Effector memory CD8-positive, alpha-beta T cell (primary cell): ENCODE measurements around the gene ATAD3A.
"Not testable (repeated sequence)": the region's sequence is repeated elsewhere in the genome, so short reads cannot be mapped to it uniquely, and the experiment has no call there.

Source experiments
- ATAC-seq: fragments of 150-1000 bp; cut with Tn5 transposase; replicated peaks from 2 replicates; pipeline ENCODE4 v1.10.0; 2021; ENCODE audit warnings: mild to moderate bottlenecking, moderate library complexity
- DNase-seq, 3 experiments: peaks; one replicate each; pipeline ENCODE4 v3.0.0; 2021
- H3K27ac Mint-ChIP-seq, 2 donors: one replicate each; pipeline ENCODE4 v1.8.0; 2022; ENCODE audit warnings: mild to moderate bottlenecking in 2 of 2, mixed read lengths in 2 of 2, moderate library complexity in 2 of 2
- H3K27me3 Mint-ChIP-seq, 2 donors: one replicate each; pipeline ENCODE4 v1.8.0; 2022; ENCODE audit warnings: mixed read lengths in 2 of 2
- H3K36me3 Mint-ChIP-seq: one replicate; pipeline ENCODE4 v1.8.0; 2022; ENCODE audit warnings: mild to moderate bottlenecking, moderate library complexity, mixed read lengths; ENCODE audit not compliant: insufficient read depth
- H3K4me1 Mint-ChIP-seq, 2 donors: one replicate each; pipeline ENCODE4 v1.8.0; 2022; ENCODE audit warnings: low read depth in 2 of 2, mixed read lengths in 2 of 2
- H3K4me3 Mint-ChIP-seq, 2 donors: one replicate each; pipeline ENCODE4 v1.8.0; 2022; ENCODE audit warnings: mild to moderate bottlenecking in 2 of 2, mixed read lengths in 2 of 2, moderate library complexity in 2 of 2
- H3K9me3 Mint-ChIP-seq, 2 donors: one replicate each; pipeline ENCODE4 v1.8.0; 2022; ENCODE audit warnings: mixed read lengths in 2 of 2

Gene ATAD3A

GRCh38 chr1:1505366-1505798 lies 6.6 kb upstream of the ATAD3A start:
- Mint-ChIP-seq H3K27ac (peak overlapping the region; percentile 86 to 90), H3K4me1 (peaks cover 7 to 12% of the 10 kb centered on the region in 2 donors), H3K4me3 (peak overlapping the region; percentile 77 to 84)
- not testable (repeated sequence) for H3K36me3 Mint-ChIP-seq, DNase-seq, H3K9me3 Mint-ChIP-seq, H3K27me3 Mint-ChIP-seq
- peak; percentile 62 for ATAC-seq

GRCh38 chr1:1505801-1506200 lies 6.2 kb upstream of the ATAD3A start:
- H3K4me3 Mint-ChIP-seq, result peak overlapping the region; percentile 77 to 84
- peak overlapping the region; percentile 86 to 90 for H3K27ac Mint-ChIP-seq
- not testable (repeated sequence) for H3K27me3 Mint-ChIP-seq, H3K9me3 Mint-ChIP-seq, H3K36me3 Mint-ChIP-seq, ATAC-seq, DNase-seq
- peaks cover 8 to 13% of the 10 kb centered on the region in 2 donors for H3K4me1 Mint-ChIP-seq

GRCh38 chr1:1507305-1507704 lies 4.7 kb upstream of the ATAD3A start:
- ATAC-seq, result no peak
- no peaks in the 10 kb centered on the region for H3K9me3 Mint-ChIP-seq
- H3K4me3 Mint-ChIP-seq, result no peak overlapping the region
- no peak for DNase-seq
- H3K27ac Mint-ChIP-seq, result no peak overlapping the region
- no peaks in the 10 kb centered on the region for H3K27me3 Mint-ChIP-seq
- H3K4me1 Mint-ChIP-seq, result peaks cover 16 to 18% of the 10 kb centered on the region in 2 donors
- H3K36me3 Mint-ChIP-seq, result peaks cover 15% of the 10 kb centered on the region

- DNase-seq, H3K4me3 Mint-ChIP-seq, H3K9me3 Mint-ChIP-seq, ATAC-seq, H3K27ac Mint-ChIP-seq, H3K27me3 Mint-ChIP-seq: not testable (repeated sequence)
- peaks cover 13% of the 10 kb centered on the region for H3K36me3 Mint-ChIP-seq
- H3K4me1 Mint-ChIP-seq, result peaks cover 19 to 21% of the 10 kb centered on the region in 2 donors
Measured at GRCh38 chr1:1508775-1509464, 3.0 kb upstream of the ATAD3A start.

DNA sequence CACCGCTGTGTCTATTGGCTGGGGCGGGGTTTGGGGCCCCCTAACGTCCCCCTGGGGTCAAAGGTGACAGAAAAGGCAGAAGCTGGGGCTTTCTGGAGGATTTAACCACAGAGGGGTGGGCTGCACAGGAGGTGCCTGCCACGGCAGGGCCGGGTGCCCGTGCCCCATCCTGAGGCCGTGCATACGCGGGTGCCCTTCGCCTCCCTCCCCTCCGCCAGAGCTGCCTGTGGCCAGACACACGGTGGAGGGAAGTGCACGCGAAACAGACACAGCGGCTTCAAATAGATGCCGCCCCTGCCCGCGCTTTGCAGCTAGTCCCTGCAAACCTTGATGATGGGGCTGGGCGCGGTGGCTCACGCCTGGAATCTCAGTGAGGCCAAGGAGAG lies 2.5 kb upstream of the ATAD3A start:
- ATAC-seq, H3K9me3 Mint-ChIP-seq, H3K4me3 Mint-ChIP-seq, DNase-seq, H3K27ac Mint-ChIP-seq, H3K27me3 Mint-ChIP-seq: not testable (repeated sequence)
- peaks cover 20 to 21% of the 10 kb centered on the region in 2 donors for H3K4me1 Mint-ChIP-seq
- H3K36me3 Mint-ChIP-seq, result peaks cover 13% of the 10 kb centered on the region

- DNase-seq (no peak), ATAC-seq (no peak)
- no peaks in the 10 kb centered on the region for H3K9me3 Mint-ChIP-seq
- peaks cover 10 to 14% of the 10 kb centered on the region in 2 donors for H3K4me1 Mint-ChIP-seq
- peaks cover 10% of the 10 kb centered on the region for H3K36me3 Mint-ChIP-seq
- H3K4me3 Mint-ChIP-seq, result peak overlapping the region; percentile 90 to 91
- no peaks in the 10 kb centered on the region for H3K27me3 Mint-ChIP-seq
- peak overlapping the region; percentile 92 to 94 for H3K27ac Mint-ChIP-seq
Measured at GRCh38 chr1:1510912-1511532, 940 bp upstream of the ATAD3A start.

- H3K4me3 Mint-ChIP-seq, result peak overlapping the region; percentile 68 to 90
- DNase-seq (peak in 1 of 3 experiments; percentile 22), ATAC-seq (peak; percentile 32)
- H3K4me1 Mint-ChIP-seq, result peaks cover 10 to 14% of the 10 kb centered on the region in 2 donors
- H3K27me3 Mint-ChIP-seq, H3K9me3 Mint-ChIP-seq: not testable (repeated sequence)
- peak overlapping the region; percentile 92 to 94 for H3K27ac Mint-ChIP-seq
- peaks cover 18% of the 10 kb centered on the region for H3K36me3 Mint-ChIP-seq
Measured at GRCh38 chr1:1512425-1512824, 463 bp downstream of the ATAD3A start.

- not testable (repeated sequence) for DNase-seq, H3K27ac Mint-ChIP-seq, ATAC-seq, H3K27me3 Mint-ChIP-seq, H3K9me3 Mint-ChIP-seq
- H3K4me3 Mint-ChIP-seq, result peak overlapping the region; percentile 54 to 68
- H3K36me3 Mint-ChIP-seq, result peaks cover 23% of the 10 kb centered on the region
- peaks cover 10 to 14% of the 10 kb centered on the region in 2 donors for H3K4me1 Mint-ChIP-seq
Measured at GRCh38 chr1:1513675-1514074, 1.7 kb downstream of the ATAD3A start.

GRCh38 chr1:1514376-1514775 lies 2.4 kb downstream of the ATAD3A start:
- H3K27ac Mint-ChIP-seq, H3K4me3 Mint-ChIP-seq, H3K9me3 Mint-ChIP-seq, ATAC-seq, DNase-seq, H3K27me3 Mint-ChIP-seq: not testable (repeated sequence)
- H3K4me1 Mint-ChIP-seq, result peaks cover 10 to 14% of the 10 kb centered on the region in 2 donors
- H3K36me3 Mint-ChIP-seq, result peaks cover 24% of the 10 kb centered on the region

- H3K27me3 Mint-ChIP-seq, H3K27ac Mint-ChIP-seq, H3K9me3 Mint-ChIP-seq, H3K4me3 Mint-ChIP-seq, H3K4me1 Mint-ChIP-seq, DNase-seq, ATAC-seq: not testable (repeated sequence)
- peaks cover 28% of the 10 kb centered on the region for H3K36me3 Mint-ChIP-seq
Measured at GRCh38 chr1:1516923-1517322, 5.0 kb downstream of the ATAD3A start.

- Mint-ChIP-seq H3K9me3 (no peaks in the 10 kb centered on the region), H3K27me3 (no peaks in the 10 kb centered on the region), H3K4me3 (no peak overlapping the region), H3K4me1 (peaks cover 3 to 6% of the 10 kb centered on the region in 2 donors), H3K27ac (peak overlapping the region in 1 of 2 donors; percentile 58), H3K36me3 (peaks cover 26% of the 10 kb centered on the region)
- DNase-seq (no peak), ATAC-seq (no peak)
Measured at GRCh38 chr1:1517973-1518620, 6.1 kb downstream of the ATAD3A start.

DNA sequence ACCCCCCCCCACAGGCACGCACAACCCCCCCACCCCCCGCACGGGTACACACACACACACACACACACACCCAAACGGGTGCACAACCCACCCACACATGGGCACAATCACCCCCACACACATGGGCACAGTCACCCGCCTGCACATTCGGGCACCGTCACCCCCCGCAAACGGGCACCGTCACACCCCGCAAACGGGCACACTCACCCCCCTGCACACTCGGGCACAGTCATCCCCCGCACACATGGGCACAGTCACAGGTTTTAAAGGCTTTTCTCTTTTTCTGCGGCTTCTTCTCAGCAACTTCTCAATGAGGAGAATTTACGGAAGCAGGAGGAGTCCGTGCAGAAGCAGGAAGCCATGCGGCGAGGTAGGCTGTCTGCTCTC lies 6.7 kb downstream of the ATAD3A start:
- peaks cover 29% of the 10 kb centered on the region for H3K36me3 Mint-ChIP-seq
- ATAC-seq, H3K27me3 Mint-ChIP-seq, H3K4me3 Mint-ChIP-seq, H3K4me1 Mint-ChIP-seq, H3K9me3 Mint-ChIP-seq, DNase-seq: not testable (repeated sequence)
- peak overlapping the region in 1 of 2 donors; percentile 58 for H3K27ac Mint-ChIP-seq

- not testable (repeated sequence) for H3K27me3 Mint-ChIP-seq, H3K4me3 Mint-ChIP-seq, H3K9me3 Mint-ChIP-seq, H3K27ac Mint-ChIP-seq, H3K4me1 Mint-ChIP-seq, ATAC-seq, DNase-seq
- H3K36me3 Mint-ChIP-seq, result peaks cover 36% of the 10 kb centered on the region
Measured at GRCh38 chr1:1519805-1520505, 8.0 kb downstream of the ATAD3A start.
